Stimulated activated CD4-positive, alpha-beta T cell treated with anti-CD3 and anti-CD28 coated beads, TNF-alpha, amount 100 ng/mL, for 48 hours (primary cell): ENCODE data around the gene ACTG1.

ENCODE experiments used
- DNase-seq, 3 donors: peaks; one replicate each; pipeline ENCODE4 v3.0.0-alpha.2; 2020; ENCODE audit warnings: low read depth in 3 of 3

ACTG1 gene

DNA sequence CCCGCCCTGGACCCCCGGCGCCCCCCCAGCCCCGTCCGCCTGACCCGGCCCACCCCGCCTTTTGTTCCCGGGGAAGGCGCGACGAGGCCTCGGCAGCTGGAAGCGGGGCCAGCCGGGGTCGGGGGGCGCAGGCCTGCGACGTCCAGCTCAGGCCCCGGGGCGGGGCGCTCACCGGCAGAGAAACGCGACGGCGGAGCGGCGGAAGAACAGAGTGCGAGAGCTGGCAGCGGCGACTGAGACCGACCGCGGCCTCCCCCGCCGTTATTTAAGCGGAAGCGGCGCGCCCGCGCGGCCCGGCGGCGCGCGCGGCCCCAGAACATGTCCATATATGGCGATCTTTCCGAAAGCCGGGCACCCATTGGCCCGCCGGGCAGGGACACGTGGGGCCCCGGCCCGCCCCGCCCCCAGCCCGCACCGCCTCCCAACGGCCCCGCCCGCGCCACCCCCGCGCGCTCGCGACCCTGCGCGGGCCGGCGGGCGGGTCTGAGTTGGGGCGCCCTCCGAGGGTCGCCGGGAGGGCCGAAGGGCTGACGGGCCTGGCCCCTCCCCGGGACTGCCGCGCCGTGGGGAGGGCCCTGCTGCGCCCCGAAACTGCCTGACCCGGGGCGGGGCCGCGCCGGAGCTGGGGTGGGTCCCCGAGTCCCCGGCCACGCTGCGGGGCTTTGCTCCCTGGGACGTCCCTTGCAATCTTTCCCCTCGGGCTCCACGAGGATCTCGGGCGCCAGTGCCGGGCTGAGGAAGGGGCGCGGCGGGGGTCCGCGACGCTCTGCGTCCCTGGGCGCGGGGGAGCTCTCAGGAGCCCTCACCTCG lies at the start of gene ACTG1:
ACTG1 (minus strand) TSS at position 238 of the 810 bp plus-strand sequence. CDS start 445 bp downstream, outside the sequence.
- peak; percentile 83 to 86 (median 85) for DNase-seq

DNA sequence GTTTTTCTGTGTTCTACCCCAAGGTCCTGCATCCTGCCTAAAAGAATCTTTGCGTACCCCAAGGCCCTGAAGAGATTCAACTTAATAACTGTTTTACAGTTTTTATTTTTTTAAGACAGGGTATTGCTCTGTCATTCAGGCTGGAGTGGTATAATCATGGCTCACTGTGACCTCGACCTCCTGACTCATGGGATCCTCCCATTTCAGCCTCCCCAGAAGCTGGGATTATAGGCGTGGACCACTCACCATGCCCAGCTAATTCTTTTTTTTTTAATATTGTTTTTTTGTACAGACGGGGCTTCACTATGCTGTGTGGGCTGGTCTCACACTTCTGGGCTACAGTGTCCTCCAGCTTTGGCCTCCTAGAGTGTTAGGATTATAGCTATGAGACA lies 48.9 kb upstream of the ACTG1 start:
- no peak for DNase-seq

DNA sequence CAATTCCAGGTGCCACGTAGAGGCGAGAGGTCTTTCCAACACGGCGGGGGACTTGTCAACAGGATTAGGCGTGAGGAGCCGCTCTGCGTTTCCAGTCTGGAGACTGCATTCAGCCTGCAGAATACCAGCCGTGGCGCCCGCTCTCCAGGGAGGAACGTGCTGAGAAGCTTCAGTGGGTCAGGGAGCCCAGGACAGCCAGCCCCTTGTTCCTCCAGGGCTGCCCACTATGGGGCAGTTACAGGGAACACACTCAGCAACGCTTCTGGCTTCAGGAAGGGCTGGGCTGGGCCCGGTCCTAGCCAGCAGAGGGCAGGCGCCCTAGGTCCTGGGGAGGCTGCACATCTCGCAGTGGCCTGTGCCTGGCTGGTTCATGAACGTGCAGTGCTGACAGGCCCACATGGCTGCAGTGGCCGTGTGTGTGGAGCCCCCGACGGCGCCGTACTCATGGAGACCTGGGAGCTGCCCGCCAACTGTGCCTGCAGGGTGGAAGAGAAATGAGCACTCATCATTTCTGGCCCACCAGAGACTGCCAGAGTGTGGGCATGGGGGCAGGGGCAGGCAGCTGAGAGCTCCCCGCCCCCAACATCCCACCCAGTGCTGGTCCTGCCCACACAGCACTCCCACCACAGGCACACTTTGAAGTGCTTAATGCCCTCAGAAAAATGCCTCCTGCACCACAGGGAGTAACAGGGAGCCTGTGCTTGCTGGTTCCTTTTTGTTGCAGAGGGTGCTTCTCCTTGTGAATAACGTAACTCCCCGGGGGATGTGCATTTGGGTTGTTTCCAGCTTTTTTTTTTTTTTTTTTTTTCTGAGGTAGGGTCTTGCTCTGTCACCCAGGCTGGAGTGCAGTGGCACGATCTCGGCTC lies 46.6 kb upstream of the ACTG1 start:
- no peak for DNase-seq

DNA sequence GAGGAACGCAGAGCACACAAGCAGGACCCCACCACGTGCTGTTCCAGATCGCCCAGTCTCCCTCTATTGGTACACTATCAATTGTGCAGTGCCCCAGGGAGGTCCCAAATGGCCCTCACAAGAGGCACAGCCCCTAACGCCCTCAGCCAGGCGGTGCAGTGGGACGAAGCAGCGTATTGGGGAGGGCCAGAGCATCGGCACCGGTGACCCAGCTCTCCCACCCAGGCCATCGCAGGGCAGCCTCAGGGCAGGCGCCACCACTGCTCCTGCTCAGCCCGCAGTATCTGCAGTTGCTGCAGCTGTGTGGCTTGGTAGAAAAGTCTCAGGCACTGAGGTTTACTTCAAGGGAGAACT lies 45.5 kb upstream of the ACTG1 start:
- no peak for DNase-seq

DNA sequence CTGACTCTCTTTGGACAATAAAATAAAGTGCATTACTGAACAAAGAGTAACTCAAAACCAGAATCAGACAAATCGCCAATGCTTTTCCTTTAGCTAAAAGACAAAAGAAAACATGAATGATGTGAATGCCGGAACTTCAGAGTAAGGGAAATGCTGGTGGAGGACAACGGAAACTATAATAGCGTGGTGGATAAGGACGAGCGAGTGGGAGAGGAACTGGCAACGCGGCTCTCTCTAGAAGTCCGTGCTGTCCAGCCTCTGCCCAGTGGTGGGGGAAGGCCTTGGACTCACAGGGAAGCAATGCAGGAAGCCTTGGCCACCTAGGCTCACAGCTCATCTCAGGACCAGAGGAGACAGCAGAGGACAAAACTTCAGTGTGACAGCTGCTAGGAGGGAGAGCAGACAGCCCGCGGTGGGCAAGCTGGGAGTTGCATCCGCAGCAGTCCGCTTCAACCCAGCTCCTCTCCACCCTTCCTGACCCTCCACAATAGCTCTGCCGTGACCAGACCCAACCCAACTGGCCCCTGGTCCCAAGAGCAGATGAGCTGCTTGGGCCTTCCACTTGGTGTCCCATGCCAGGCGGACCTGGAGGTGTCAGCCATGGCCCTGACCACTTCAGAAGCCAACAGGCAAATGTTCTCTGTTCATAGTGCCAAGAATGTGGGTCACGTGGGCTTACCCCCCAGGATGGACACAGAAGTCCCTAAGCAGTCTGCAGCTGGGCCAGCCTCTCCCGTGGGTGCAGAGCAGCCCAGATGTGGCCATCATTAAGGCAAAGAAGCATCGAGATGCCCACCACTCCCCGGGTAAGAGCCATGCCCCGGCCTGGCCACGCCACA lies 44.9 kb upstream of the ACTG1 start:
- no peak for DNase-seq

DNA sequence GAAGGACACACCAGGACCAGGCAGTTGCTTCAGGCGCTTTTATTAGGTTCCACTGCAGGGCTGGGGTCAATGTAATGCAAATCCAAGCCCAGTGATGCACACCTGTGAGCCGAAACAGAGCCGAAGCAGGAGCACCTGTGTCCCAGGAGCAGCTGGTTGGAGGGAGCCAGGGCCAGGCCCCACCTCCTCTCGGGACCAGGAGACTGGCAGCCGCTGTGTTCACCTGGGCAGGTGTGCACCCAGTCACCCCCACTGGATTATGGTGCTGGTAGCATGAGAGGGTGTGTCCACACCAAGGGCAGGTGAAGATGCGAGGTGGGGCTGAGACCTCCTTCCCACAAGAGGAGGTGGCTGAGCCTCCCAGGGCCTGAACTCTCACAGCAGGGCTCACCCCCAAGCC lies 44.3 kb upstream of the ACTG1 start:
- no peak for DNase-seq

DNA sequence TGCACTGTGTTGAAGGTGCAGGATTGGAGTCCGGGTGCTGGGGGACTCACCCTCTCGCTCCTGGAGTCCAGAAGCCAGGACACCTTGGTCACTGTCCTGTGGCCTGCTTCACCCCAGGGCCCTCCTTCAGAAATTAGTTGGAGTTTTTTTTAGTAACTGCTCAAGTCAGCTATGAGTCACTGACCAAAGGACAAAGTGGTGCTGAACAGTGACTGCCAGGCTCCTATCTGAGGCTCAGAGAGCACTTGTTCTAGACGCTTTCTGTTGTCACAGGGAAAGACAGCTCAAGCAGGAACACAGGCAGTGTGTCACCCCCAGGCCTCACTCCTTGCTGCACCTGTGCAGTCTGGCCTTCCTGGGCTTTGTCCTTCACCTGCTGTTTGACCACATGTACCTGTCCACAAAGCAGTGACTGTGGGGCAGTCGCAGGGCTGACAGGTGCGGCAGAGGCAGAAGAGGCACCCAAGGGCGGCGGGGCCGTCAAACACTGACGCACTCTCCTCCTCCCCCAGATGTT lies 43.6 kb upstream of the ACTG1 start:
- no peak for DNase-seq

DNA sequence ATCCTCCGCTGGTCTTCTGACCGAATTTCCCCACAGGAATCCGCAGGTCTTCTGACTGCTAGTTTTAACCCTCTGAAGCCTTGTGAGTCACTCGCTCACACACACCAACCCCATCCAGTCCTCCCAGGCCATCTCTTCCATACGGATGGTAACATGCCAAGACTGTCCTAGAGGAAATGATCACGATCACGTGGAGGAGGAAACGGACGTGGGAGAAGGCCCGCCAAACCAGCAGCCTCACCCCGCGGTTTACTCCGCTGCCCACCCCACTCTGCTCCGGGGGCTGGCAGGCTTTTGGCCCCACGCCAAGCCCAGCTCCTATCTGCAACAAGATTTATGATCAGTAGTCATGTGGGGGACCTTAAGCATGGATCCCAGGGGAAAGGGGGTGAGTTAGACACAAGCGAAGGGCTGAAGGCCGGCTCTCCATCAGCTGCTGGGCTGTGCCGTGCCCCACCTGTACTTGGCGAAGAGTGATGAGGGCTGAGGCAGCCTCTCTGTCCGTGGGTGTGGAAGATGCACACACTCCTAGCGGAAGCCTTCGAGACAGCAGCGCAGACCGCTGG lies 41.1 kb upstream of the ACTG1 start:
- no peak for DNase-seq

DNA sequence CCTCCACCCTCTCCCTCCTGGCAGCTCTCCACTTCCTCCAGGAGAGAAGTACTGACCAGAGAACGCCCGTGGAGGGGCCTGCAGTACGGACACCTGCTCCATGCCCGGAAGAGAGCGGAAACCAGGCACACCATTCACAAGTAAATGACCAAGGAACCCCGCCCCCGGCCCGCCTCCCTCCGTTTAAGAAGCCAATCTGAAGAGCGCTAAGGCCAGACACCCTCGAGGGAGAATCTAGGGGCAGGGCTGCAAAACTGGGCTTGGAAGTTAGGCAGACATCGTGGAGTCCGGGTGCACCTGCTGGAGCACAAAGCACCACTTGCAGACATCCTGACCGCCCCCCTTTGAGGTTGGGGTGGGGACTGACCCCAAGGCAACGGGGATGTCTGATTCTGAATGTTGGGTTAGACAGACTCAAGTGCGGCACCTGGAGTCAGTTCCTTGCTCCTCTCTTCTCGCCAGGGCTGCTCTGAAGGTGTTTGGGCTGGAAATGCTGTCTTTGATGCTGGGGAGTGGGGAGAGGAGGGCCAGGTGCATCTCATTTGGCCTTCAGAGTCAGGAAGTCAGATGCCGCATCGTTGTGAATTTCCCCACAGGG lies 40.5 kb upstream of the ACTG1 start:
- peak; percentile 67 to 75 (median 68) for DNase-seq

DNA sequence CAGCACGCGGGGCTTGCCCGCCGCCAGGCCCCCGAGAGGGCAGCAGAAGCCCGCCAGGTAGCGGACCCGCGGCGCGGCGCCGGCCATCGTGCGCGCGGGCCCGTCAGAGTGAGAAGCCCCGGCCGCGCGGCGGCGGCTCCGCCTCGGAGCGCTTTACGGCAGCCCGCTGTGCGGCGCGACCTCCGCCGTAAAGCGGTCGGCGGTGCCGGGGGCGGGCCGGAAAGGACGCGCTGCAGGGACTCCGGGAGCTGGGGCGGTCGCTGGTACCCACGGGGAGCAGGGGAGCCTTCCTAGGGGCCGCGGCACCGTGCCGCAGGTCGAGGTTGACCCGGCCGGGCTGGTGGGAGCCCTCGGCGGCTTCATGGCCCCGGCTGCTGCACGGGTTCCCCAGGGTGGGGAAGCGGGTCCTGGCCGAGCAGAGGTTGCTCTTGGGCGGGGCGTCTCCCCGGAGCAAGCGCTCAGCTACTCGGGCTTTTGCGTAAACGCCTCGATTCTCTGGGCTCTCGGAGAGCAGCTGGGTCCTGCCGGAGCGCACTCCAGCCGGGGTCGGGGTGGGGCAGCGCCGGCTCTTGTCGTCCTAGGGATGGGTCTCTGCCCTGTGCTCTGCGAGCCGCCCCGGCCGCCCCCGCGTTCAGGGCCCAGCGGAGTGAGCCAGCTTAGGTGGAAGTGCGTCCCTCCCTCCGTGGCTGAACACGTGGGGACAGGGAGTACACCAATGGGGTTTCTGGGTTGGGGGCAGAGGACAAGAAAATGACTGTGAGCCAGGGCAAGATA lies 39.8 kb upstream of the ACTG1 start, which contains the start of gene FAAP100:
FAAP100 (minus strand) TSS at position 110 of the 774 bp plus-strand sequence; CDS start at position 87, 23 bp downstream.
- DNase-seq: peak; percentile 59 to 70 (median 68)

DNA sequence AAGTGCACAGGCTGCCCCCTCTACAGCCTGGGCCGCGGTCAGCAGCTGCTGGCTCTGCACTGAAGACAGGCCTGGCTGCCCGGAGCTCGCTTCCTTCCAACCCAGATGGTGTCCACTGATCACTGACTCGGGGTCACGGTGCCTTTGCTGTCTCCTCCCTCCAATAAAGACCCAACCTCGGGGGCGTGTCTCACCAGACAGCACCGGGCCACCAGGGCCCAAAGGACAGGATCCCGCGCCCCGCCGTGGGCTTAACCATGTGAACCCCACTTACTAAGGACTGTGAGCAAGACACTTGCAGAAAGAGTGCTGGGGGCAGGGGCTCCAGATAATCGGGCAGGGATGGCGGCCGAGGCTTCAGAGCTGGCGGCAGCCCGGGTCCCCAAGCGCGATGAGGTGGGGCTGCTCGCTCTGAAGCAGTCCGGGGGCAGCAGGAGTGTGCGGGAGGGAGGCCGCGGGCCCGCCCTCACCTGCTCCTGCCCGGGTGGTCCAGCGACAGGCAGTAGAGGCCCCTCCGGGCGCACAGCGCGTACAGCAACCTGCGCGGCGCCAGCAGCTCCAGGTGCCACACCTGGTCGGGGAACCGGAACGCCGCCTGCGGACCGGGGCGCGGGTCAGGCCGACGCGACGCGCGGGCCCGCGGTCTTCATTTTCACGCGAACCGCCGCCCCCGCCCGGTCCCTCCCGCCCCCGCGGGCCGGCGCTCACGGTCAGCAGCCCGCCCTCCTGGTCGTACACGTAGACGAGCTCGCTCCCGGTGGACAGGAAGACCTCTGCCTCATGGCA lies 39.1 kb upstream of the ACTG1 start:
- no peak for DNase-seq

DNA sequence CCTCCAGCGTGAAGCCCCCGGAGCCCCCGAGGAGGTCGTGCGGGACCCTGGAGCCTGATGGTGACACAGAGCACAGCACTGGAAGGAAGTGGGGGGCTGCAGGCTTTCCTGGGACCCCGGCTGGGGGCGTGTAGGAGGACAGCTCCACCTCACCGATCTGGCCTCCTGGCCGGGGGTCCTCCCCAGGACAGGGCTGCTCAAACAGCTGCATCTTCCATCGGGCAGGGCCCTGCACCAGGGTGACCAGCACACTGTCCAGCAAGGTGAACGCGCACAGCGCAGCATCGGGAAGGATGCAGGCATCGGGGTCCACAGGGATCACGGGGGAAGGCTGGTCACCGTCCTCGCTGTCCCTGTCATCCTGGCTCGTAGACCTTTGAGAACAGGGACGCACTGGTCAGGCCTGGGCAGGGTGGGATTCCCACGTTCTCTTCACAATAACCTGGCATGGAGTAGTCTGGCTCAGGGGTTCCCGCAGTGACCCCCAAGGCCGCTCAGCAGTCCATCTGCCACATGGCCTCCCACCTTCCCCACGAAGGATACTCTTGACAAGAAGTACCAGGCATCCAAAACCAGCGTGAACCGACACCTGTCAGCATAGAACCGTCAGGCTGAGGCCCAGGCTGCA lies 38.3 kb upstream of the ACTG1 start:
- DNase-seq: no peak

DNA sequence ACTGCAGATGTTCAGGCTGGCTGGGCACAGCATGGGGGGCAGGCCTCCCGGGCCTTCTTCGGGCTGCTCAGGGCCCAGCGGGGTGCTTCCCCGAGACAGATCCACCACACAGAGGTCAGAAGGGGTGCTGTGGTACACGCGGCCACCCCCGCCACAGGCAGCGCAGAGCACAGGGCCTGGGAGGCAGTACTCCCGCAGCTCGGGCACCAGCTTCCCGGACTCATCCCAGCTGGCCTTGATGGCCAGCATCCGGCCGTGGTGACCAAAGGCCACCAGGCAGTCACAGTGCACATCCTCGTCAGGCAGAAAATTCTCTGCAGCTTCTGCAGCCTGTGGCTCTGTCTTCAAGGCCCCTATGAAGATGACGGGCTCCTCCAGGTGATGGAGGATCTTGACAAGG lies 37.7 kb upstream of the ACTG1 start:
- no peak for DNase-seq

DNA sequence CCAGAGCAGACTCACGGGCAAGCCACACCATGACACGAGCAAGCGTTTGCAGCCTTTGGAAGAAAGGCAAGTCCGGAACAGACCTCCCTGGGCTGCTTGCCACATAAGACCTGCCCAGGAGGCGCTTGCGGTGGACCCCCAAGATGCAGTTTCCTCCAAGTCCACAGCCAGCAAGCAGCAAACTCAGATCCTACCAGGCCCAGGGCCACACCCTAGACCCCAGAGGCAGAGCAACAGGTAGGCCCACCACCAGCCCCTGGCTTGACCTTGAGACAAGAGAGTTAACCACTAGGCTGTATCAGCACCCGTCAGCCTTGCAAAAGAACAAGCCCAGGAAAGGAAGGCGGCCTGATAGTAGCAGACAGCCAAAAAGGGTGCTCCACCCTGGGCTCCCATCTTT lies 37.2 kb upstream of the ACTG1 start:
- DNase-seq: no peak

DNA sequence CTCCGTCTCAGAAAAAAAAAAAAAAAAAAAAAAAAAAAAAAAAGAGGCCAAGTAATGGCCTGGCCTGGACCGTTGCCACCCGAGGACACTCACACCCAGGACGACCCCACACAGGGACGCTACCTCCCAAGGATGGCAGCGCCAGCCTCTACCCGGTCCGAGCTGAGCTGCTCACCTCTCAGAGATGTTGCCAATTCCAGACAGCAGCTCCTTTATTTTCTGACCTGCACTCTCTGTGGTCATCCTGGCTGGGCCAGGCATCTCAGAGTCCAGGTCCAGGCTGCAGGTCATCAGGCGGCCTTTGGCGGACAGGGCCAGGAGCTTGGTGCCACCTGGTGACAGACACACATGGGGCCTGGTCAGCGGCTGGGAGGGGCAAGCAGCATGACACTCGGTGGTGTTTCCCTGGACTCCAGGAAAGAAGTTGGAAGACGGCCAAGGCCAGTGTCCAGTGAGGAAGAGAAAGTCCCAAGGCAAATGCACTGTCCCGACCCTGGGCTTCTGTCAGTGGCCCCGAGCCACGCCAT lies 36.5 kb upstream of the ACTG1 start:
- no peak for DNase-seq

DNA sequence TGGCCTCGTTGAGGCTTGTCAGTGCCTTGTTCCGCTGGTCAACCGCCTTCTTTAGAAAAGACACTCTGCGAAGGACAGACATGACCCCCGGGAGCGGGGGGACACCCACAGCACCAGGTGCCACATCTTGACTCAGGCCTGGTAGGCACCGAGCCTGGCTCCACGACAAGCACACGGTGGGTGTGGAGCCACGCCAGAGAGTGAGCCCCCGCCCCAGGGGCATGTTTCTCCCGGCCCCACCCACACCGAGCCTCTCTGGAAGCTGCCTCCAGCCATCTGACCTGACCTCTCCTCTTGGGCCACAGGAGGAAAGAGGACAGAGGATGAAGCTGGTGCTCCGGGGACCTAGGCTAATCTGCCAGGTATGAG lies 35.0 kb upstream of the ACTG1 start:
- DNase-seq: no peak

DNA sequence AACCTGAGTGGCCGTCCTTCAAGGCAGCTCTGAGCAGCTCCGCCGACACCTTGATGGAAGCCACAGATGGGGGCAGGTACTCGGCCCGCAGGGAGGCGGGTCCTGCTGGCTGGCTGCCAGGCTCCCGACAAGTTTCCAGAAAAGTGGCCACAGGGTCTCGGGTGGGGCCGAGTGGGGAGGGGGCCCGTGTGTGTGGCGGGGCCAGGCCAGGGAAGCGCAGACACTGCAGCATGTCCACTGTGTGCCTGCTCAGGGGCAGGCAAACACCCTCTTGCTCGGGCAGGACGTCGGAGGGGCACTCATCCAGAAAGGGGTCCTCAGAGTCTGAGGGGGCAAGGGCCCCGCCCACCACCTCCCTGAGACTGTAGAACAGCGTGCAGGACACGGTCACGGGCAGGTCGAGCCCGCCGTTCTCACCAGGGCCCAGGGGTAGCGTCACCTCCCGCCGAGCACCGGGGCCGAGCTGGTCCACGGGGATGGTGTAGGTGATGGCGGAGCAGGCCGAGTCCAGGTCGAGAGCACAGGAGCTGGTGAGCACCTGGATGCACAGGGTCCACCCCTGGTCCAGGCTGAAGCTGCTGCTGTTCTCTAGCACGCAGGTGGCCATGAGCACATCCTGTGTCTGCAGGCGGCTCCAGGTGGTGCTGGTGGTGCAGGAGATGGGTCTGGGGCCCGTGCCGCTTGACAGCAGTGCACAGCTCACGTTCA lies 34.5 kb upstream of the ACTG1 start:
- no peak for DNase-seq
